Measurements from ENCODE around the gene SLC25A29.

GRCh38 chr14:100339766-100340422 lies 33.6 kb upstream of the SLC25A29 start:
- TF ChIP-seq POLR2A (IDR thresholded peaks at IDR 0.05; ENCODE audit: extremely low read depth, insufficient read length) = no peak
- TF ChIP-seq, protein P1, sequence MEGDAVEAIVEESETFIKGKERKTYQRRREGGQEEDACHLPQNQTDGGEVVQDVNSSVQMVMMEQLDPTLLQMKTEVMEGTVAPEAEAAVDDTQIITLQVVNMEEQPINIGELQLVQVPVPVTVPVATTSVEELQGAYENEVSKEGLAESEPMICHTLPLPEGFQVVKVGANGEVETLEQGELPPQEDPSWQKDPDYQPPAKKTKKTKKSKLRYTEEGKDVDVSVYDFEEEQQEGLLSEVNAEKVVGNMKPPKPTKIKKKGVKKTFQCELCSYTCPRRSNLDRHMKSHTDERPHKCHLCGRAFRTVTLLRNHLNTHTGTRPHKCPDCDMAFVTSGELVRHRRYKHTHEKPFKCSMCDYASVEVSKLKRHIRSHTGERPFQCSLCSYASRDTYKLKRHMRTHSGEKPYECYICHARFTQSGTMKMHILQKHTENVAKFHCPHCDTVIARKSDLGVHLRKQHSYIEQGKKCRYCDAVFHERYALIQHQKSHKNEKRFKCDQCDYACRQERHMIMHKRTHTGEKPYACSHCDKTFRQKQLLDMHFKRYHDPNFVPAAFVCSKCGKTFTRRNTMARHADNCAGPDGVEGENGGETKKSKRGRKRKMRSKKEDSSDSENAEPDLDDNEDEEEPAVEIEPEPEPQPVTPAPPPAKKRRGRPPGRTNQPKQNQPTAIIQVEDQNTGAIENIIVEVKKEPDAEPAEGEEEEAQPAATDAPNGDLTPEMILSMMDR (IDR thresholded peaks at IDR 0.05; ENCODE audit: low read depth, low read length) = no peak
- TF ChIP-seq, protein P2, sequence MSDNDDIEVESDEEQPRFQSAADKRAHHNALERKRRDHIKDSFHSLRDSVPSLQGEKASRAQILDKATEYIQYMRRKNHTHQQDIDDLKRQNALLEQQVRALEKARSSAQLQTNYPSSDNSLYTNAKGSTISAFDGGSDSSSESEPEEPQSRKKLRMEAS (IDR thresholded peaks at IDR 0.05; ENCODE audit: low read depth, low read length) = no peak
- TF ChIP-seq MYC (IDR thresholded peaks at IDR 0.05; ENCODE audit: low read depth, low read length) = no peak
